Activated CD4-positive, CD25-positive, alpha-beta regulatory T cell (primary cell): Measurements from ENCODE around the gene SMCHD1.
"Not testable (repeated sequence)": the region's sequence is repeated elsewhere in the genome, so short reads cannot be mapped to it uniquely, and the experiment has no call there.

ENCODE experiments used
- DNase-seq, 4 experiments: peaks; one replicate each; lab custom pipeline; 2025; lab: John Stamatoyannopoulos, UW

SMCHD1 gene

DNA sequence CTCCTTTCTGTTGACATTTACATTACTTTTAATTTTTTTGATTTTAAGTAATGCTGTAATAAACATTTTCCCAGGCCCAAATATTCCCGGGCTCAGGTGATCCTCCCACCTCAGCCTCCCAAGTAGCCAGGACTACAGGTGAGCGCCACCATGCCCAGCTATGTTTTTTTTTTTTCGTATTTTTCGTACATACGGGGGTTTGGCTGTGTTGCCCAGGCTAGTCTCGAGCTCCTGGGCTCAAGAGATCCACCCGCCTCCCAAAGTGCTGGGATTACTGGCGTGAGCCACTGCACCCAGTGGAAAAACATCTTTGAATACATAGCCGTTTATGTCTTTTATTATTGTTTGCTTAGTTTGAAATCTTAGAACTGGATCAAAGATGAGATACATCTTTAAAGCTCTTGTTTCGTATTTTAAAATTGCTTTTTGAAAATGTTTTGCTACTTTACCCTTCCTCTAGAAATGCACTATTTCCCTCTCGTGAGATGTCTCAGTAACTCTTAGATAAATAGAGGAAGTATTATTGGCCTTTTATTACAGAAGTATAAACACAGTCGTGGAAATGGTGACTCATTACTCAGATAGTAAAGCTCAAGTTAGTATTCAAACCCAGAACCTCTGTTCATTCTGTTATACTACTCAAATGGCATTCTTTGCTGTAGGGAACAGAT lies 2.4 kb downstream of the SMCHD1 start:
- DNase-seq: no peak

- not testable (repeated sequence) for DNase-seq
These were observed 5.3 kb downstream of the SMCHD1 start for GRCh38 chr18:2660849-2661248.

DNA sequence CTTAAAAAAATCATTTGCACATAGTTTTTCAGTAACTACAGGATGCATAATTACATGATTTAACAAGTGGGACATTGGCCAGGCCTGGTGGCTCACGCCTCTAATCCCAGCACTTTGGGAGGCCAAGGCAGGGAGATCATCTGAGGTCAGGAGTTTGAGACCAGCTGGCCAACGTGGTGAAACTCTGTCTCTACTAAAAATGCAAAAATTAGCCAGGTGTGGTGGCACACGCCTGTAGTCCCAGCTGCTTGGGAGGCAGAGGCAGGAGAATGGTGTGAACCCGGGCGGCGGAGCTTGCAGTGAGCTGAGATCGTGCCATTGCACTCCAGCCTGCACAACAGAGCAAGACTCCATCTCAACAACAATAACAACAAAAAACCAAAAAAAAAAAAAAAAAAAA lies 6.8 kb downstream of the SMCHD1 start:
- not testable (repeated sequence) for DNase-seq

- no peak for DNase-seq
These were observed 7.5 kb downstream of the SMCHD1 start for GRCh38 chr18:2662990-2663389.

GRCh38 chr18:2672410-2672809 lies 16.9 kb downstream of the SMCHD1 start:
- DNase-seq: no peak

DNA sequence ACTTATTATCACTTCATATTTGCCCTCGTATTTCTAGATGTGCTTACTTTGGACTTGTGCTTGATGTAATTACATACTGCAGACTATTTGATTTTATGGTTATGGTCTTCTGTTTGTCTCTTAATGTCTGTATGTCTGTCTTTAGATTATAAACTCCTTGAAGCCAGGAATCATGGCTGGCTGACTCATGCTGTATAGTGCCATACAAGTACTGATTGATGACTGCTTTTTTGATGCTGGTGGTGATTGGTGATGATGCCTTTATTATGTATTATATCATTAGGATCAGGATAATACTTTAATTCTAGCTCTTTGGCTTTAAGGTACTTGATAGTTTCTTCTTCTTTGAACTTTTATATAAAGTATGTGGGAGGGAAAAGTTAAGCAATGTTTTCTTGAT lies 17.3 kb downstream of the SMCHD1 start:
- no peak for DNase-seq

GRCh38 chr18:2678933-2679332 lies 23.4 kb downstream of the SMCHD1 start:
- not testable (repeated sequence) for DNase-seq

DNA sequence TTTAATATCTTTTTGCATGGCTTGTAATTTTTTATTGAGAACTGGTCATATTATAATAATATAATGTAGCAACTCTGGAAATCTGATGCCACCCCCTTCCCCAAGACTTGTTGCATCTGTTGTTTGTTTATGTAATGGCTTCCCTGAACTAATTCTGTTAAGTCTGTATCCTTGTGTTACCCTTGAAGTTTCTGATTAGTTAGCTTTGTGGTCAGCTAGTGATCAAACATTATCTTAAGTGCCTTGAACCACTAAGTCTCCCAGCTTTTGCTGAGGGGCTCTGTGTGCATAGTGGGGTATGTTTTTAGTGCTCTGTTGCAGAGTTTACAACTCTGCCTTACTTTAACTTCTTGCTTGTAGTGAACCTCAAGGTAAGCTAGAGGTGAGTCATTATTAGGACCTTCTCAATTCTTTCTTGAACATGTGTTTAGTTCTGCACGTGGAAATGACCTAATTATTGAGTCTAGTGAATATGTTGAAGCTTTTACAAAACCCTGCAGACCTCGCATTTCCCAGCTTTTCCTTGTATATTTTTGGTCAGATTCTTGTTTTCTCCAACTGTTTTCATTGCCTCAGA lies 24.8 kb downstream of the SMCHD1 start:
- DNase-seq: no peak

DNA sequence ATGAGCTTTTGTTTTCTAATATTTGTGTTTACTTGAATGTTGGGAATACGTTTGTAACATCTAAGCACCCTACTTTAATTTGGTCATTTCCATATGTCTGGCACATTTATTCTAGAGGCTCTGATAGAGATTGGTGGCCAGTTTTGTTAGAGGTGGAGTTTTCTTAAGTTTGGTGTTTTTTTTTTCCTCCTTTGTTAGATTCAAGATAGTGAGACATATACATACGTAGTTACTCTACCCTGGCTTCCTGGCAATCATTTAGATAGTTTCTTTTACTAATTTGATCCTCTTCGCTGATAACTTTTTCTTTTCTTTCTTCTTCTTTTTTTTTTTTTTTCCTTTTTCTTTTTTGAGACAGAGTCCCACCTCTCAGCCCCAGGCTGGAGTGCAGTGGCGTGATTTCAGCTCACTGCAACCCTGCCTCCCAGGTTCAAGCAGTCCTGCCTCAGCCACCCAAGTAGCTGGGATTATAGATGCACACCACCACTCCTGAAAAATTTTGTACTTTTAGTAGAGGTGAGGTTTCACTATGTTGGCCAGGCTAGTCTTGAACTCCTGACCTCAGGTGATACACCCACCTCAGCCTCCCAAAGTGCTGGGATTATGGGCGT lies 26.6 kb downstream of the SMCHD1 start:
- DNase-seq: no peak

DNA sequence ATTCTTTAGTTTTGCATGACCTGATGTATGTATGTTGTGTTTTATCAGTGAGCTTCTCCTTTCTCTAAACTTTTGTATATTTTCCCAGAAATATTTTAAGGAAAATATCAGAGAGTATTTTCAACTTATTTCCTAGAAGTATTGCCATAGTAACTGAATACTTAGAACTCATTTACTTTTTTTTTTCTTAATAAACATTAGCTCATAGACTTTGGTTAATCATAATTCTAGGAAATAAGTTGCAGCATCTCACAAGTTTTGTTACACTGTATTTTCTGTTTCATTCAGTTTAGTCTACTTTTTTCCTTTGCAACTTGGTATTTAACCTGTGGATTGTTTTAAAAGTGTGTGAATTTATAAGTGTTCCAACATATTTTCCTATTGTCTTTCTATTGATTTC lies 27.5 kb downstream of the SMCHD1 start:
- no peak for DNase-seq

- no peak for DNase-seq
These were observed 30.9 kb downstream of the SMCHD1 start for GRCh38 chr18:2686349-2686968.

GRCh38 chr18:2687390-2688001 lies 32.0 kb downstream of the SMCHD1 start:
- no peak for DNase-seq

DNA sequence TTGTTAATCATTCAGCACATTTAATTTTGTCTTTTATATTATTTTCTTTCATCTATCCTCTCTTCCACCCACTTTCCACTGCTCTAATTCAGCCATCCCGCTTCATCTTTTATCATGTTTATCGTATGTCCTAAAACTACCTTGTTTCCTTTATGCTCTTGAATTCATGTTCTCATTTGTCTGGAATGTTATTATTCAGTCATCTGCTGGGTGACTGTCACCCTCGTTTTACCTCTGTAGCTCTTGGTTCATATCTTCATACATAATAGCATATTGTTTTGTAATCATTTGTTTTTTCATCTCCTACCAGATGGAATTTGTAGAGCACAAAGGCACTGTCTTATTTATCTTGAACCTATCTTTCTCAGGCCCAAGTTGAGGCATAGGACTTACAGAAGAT lies 37.0 kb downstream of the SMCHD1 start:
- no peak for DNase-seq

GRCh38 chr18:2697184-2697583 lies 41.7 kb downstream of the SMCHD1 start:
- no peak for DNase-seq

DNA sequence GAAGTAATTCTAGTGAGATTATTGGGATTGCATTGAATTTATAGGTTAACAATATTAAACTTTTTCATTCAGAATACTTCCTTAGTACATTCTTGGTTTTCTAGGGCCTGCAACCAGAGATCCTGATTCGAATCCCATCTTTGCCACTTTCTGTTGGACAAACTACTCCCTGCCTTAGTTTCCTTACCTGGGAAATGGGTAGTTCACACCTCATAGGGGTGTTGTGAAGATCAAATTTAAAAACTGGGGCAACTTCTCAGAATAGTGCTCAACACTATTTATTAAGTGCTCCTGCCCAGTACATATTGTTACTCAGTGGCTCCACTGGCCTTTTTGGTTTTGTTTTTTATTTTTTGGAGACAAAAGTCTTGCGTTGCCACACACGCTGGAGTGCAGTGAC lies 43.5 kb downstream of the SMCHD1 start:
- no peak for DNase-seq

DNA sequence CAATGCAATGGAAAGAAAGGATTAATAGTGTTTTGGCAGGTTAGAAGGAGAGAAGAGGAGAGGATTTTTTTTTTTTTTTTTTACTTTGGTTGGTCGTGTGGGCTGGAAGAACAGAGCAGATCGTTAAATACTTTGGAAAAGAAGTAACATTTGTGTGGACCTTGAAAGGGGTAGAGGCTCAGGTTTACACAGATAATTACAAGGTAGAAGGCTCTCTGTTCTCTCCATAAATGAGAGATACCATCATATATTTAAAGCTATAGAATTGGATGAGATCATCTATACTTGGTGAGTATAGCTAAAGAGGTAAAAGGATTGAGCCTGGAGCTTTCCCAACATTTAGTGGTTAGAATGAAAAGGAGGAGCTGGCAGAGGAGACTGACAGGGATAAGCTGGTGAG lies 49.0 kb downstream of the SMCHD1 start:
- no peak for DNase-seq

DNA sequence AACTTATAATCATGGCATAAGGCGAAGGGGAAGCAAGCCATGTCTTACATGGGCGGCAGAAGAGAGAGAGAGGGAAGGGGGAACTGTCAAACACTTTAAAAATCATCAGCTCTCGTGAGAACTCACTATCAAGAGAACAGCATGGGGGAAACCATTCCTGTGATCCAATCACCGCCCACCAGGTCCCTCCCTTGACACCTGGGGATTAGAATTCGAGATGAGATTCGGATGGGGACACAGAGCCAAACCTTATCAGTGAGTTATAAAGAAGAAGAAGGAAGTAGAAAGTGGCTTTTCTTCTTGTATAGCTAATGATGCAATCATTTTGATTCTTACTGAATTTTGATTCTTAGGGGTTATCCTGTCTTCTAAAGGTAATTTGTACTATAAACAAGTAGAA lies 51.4 kb downstream of the SMCHD1 start:
- DNase-seq: no peak

- DNase-seq: no peak
These were observed 52.1 kb downstream of the SMCHD1 start for GRCh38 chr18:2707551-2708168.

- DNase-seq: no peak
These were observed 53.8 kb downstream of the SMCHD1 start for GRCh38 chr18:2709316-2709715.

DNA sequence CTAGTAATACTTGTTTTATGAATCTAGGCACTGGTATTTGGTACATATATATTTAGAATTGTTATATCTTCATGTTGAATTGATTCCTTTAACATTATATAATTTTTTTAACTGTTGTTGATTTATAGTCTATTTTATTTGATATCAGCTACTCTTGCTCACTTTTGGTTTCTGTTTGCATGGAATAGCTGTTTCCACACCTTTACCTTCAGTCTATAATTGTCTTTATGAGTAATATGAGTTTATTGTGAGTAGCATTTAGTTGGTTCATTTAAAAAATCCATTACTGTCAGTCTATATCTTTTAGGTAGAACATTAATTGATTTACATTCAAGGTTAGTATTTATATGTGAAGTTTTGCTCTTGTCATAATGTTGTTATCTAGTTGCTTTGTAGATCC lies 58.6 kb downstream of the SMCHD1 start:
- no peak for DNase-seq

DNA sequence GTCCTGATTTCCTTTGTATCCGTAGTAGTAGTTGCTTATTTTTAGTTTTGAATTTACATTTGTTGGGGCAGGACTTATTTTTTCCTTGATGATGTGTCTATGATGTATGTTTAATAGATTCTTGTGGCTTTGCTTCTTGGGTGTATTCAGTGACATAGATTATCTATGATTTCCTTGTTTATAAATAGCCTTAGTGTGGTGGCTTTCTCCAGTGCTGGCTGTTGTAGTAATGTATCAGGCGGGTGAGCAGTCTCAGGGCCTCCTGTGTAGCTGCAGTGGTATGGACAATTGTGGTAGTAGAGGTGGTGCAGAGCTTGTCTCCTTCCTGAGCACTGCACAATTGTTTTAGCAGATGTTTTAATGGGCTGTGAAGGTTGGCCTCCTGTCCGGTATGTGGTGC lies 60.5 kb downstream of the SMCHD1 start:
- no peak for DNase-seq
